HL-60/S4 treated with retinoic acid at 250 ng/mL for 4 days and 3 days (cell line): ENCODE data around the gene EXOC3L1.

Experiments
- in situ Hi-C: fragments of 300-500 bp; cut with MboI; formaldehyde crosslinking; loops from 2 replicates; pipeline ENCODE4 v1.7.0; 2022; ENCODE audit warnings: low sequenced_read_pairs

The EXOC3L1 gene

GRCh38 chr16:67150833-67151396, 39.0 kb downstream of the EXOC3L1 start, which contains the start of gene B3GNT9:
B3GNT9 (minus strand) TSS chr16:67150998; CDS start chr16:67150485, 513 bp downstream.
- in situ Hi-C loops = loop anchor here (10.0 to 25.0 kb wide), 2 partner anchors 136 to 189 kb away; partner anchors contain the start of gene CES3

- in situ Hi-C loops = loop anchor here (10.0 to 25.0 kb wide), 2 partner anchors 135 to 188 kb away; partner anchors contain the start of gene CES3
Measured at GRCh38 chr16:67150047-67150832, 39.7 kb downstream of the EXOC3L1 start.

GRCh38 chr16:67149276-67150046, 40.5 kb downstream of the EXOC3L1 start:
- in situ Hi-C loops = loop anchor here (10.0 to 25.0 kb wide), 2 partner anchors 135 to 187 kb away; partner anchors contain the start of gene CES3

GRCh38 chr16:67148656-67149275, 41.2 kb downstream of the EXOC3L1 start:
- in situ Hi-C loops = no loop called here

- in situ Hi-C loops = no loop called here
Measured at GRCh38 chr16:67148221-67148620, 41.7 kb downstream of the EXOC3L1 start.

- in situ Hi-C loops = no loop called here
Measured at GRCh38 chr16:67147437-67148140, 42.3 kb downstream of the EXOC3L1 start.

- in situ Hi-C loops = no loop called here
Measured at GRCh38 chr16:67146523-67147357, 43.2 kb downstream of the EXOC3L1 start.

- in situ Hi-C loops = no loop called here
Measured at GRCh38 chr16:67145746-67146145, 44.2 kb downstream of the EXOC3L1 start.

GRCh38 chr16:67144943-67145342, 45.0 kb downstream of the EXOC3L1 start:
- in situ Hi-C loops = no loop called here

GRCh38 chr16:67142342-67142741, 47.6 kb downstream of the EXOC3L1 start:
- in situ Hi-C loops = no loop called here

- in situ Hi-C loops = no loop called here
Measured at GRCh38 chr16:67141391-67141790, 48.5 kb downstream of the EXOC3L1 start.

GRCh38 chr16:67137605-67138004, 52.3 kb downstream of the EXOC3L1 start:
- in situ Hi-C loops = no loop called here
